ENCODE results near the gene NTRK1. TPM values are rescaled to one million over a fixed set of nuclear protein-coding genes. Genes with fewer than 3 reads are reported as not detected.

The NTRK1 gene
- total RNA-seq, 2 experiments from 2014 or later: 13.7 to 13.9 TPM

DNA sequence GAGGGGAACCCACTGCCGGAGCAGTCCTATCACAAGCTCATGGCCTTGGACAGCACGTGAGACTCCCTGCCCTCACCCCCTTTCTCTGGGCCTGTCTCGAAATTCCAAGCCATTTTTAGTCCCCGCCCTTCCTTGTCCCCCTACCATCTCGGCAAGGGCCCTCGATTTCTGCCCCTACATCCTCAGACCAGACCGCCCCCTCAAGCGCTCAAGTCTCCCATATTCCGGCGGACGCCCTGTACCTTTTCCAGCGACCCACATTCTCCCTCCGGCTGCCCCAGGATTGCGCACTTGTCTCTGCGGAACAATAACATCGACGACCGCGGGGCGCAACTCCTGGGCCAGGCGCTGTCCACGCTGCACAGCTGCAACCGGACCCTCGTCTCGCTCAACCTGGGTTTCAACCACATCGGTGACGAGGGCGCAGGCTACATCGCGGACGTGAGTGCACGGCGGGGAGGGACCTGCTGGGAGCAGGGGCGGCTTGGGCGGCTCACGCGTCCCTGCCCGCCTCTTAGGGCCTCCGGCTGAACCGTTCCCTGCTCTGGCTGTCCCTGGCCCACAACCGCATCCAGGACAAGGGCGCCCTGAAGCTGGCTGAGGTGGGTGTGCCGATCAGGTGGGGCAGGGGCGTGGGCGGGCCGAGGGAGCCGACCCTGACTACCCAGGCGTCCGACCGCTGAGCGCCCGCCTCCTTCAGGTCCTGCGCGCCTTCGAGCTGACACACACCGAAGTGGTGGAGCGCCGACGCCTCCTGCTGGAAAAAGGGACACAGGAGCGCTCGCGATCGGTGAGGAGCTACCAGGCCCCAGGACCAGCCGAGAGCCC lies 66.8 kb downstream of the NTRK1 start:
- H3K4me1 Mint-ChIP-seq: peaks cover 25% of the 10 kb centered on the region
- POLR2A ChIA-PET: interaction anchor here (0.6 kb wide), 1 partner anchor 284 kb away, joined by 5 read pairs; no protein-coding TSS in a partner anchor
- no peak overlapping the region for H3K27ac Mint-ChIP-seq

DNA sequence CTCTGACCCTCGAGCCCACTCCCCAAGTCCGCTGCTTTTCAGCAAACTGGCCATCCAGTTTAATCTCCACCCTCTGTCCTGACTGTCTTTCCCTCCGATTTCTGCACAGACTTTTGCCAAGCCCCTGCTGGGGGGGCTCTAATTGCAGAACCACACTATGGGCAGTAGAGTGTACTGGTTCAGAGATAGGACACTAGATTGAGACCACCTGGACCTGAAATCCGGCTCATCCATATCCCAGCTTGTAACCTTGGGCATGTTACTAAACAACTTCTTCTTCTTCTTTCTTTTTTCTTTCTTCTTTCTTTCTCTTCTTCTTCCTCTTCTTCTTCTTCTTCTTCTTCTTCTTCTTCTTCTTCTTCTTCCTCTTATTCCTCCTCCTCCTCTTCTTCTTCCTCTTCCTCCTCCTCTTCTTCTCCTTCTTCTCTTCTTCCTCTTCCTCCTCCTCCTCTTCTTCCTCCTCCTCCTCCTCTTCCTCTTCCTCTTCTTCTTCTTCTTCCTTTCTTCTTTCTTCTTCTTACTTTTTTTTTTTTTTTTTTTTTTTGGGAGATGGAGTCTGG lies 67.5 kb downstream of the NTRK1 start:
- Mint-ChIP-seq H3K27me3 (peaks cover 76% of the 10 kb centered on the region), H3K9me3 (no peaks in the 10 kb centered on the region), H3K4me3 (peak overlapping the region; percentile 46), H3K36me3 (no peaks in the 10 kb centered on the region), H3K27ac (no peak overlapping the region), H3K4me1 (peaks cover 25% of the 10 kb centered on the region)
- ATAC-seq (ENCODE audit: low read depth): peak; percentile 3
- POLR2A ChIA-PET: interaction anchor here (0.6 kb wide), 1 partner anchor 285 kb away, joined by 5 read pairs; no protein-coding TSS in a partner anchor
- DNase-seq: no peak

More for the DNA sequence above, 66.8 kb downstream of the NTRK1 start:
- ATAC-seq (ENCODE audit: low read depth) (peak; percentile 68), DNase-seq (peak; percentile 80)
- Mint-ChIP-seq H3K9me3 (no peaks in the 10 kb centered on the region), H3K27me3 (peaks cover 78% of the 10 kb centered on the region), H3K36me3 (no peaks in the 10 kb centered on the region), H3K4me3 (peak overlapping the region; percentile 46)

DNA sequence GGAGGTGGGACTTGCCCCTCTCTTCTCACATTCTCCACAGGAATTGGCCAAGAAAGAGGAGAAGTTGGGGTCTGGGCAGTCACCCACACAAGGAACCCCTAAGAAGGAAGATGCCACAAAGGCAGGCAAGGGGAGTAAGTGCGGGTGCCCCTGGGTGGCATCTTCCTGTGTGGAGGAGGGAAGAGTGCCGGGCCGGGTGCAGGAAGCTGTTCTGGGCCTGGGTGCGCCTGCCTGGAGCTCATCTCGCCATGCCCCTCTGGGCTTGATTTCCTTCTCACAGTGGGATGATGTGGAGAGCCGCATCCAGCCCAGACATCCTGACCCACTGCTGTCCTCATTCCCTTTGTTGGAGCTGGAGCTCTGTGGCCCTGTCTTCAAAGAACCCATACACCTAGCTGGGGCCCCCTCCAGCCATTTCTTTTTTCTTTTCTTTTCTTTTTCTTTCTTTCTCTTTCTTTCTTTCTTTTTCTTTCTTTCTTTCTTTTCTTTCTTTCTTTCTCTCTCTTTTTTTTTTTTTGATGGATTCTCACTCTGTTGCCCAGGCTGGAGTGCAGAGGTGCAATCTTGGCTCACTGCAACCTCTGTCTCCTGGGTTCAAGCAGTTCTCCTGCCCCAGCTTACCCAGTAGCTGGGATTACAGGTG lies 69.1 kb downstream of the NTRK1 start:
- Mint-ChIP-seq H3K36me3 (no peaks in the 10 kb centered on the region), H3K27me3 (peaks cover 66% of the 10 kb centered on the region), H3K4me1 (peaks cover 23% of the 10 kb centered on the region), H3K4me3 (no peak overlapping the region), H3K9me3 (no peaks in the 10 kb centered on the region), H3K27ac (no peak overlapping the region)
- POLR2A ChIA-PET: no interaction called here
- DNase-seq (no peak), ATAC-seq (ENCODE audit: low read depth) (no peak)

DNA sequence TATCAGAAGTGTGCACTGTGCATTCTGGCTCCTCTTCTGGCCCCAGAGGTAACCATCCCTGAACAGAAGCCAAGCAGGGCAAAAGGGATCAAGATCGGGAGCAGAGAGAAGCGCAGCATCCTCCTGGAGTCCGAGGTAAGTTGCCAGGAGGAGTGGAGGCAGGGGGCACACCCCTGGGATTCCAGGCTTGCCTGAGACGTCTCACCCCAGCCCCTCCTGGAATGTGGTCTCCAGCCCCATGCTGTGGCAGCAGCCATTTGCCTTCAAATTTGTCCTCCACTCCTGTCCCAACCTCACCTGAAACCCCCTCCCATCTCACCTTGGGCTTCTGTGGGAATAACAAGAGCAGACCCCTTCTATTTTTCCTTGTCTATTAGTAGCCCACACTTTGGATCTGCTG lies 69.8 kb downstream of the NTRK1 start:
- DNase-seq: no peak
- H3K9me3 Mint-ChIP-seq: no peaks in the 10 kb centered on the region
- no peak for ATAC-seq (ENCODE audit: low read depth)
- no peak overlapping the region for H3K4me3 Mint-ChIP-seq
- peaks cover 23% of the 10 kb centered on the region for H3K4me1 Mint-ChIP-seq
- POLR2A ChIA-PET: no interaction called here
- no peaks in the 10 kb centered on the region for H3K36me3 Mint-ChIP-seq
- no peak overlapping the region for H3K27ac Mint-ChIP-seq
- peaks cover 58% of the 10 kb centered on the region for H3K27me3 Mint-ChIP-seq

Other genes starting within 250 kb of the NTRK1 start
- under 1 TPM in 1 of 2 experiments, not detected in 1; 0.17 TPM for gene HAPLN2, start 241.4 kb upstream of the NTRK1 start, total RNA-seq
- gene BCAN, start 218.7 kb upstream of the NTRK1 start, total RNA-seq: not detected
- not detected for gene NES, start 183.5 kb upstream of the NTRK1 start, total RNA-seq
- under 1 TPM; 0.68 to 0.80 TPM for gene CRABP2, start 155.3 kb upstream of the NTRK1 start, total RNA-seq
- gene METTL25B, start 132.4 kb upstream of the NTRK1 start, total RNA-seq: 10 to 100 TPM; 34.6 to 35.1 TPM
- gene ISG20L2, start 132.1 kb upstream of the NTRK1 start, total RNA-seq: 10 to 100 TPM; 44.1 to 47.1 TPM
- 10 to 100 TPM; 45.0 to 51.1 TPM for gene MRPL24, start 119.8 kb upstream of the NTRK1 start, total RNA-seq
- 100 to 1,000 TPM; 186 to 196 TPM for gene HDGF, start 109.2 kb upstream of the NTRK1 start, total RNA-seq
- gene PRCC, start 93.3 kb upstream of the NTRK1 start, total RNA-seq: 10 to 100 TPM; 65.7 to 76.0 TPM
- gene SH2D2A, start 44.0 kb upstream of the NTRK1 start, total RNA-seq: 10 to 100 TPM; 86.0 to 89.2 TPM
- under 1 TPM; 0.47 to 0.48 TPM for gene INSRR, start 1.7 kb upstream of the NTRK1 start, total RNA-seq
- gene PEAR1, start 32.9 kb downstream of the NTRK1 start, total RNA-seq: under 1 TPM; 0.28 TPM
- not detected for gene LRRC71, start 59.8 kb downstream of the NTRK1 start, total RNA-seq
- gene ARHGEF11, start 184.9 kb downstream of the NTRK1 start, total RNA-seq: 10 to 100 TPM; 14.5 to 20.5 TPM
- gene ETV3L, start 238.9 kb downstream of the NTRK1 start, total RNA-seq: not detected

Measured in activated naive CD8-positive, alpha-beta T cell treated with anti-CD3 and anti-CD28 coated beads, Interleukin-2, amount 10 ng/mL, durations not matched to agents 7 days and 5 days (primary cell).